Lower leg skin (tissue), 3 donors: Measurements from ENCODE around the gene PHF3.

ENCODE experiments used
- CTCF ChIP-seq, 3 donors: fragments of 450-650 bp; IDR thresholded peaks; one replicate each; pipeline ENCODE4 v1.5.1; 2016; ENCODE audit warnings: antibody characterized with exemption in 3 of 3, mild to moderate bottlenecking in 3 of 3, moderate library complexity in 2 of 3
- POLR2A ChIP-seq, 2 donors: fragments of 450-650 bp; IDR thresholded peaks; one replicate each; pipeline ENCODE4 v1.6.1; 2016 to 2017; ENCODE audit warnings: antibody characterized with exemption in 2 of 2, mild to moderate bottlenecking in 1 of 2, moderate library complexity in 1 of 2

- TF ChIP-seq POLR2A (IDR thresholded peaks at IDR 0.05) = no peak
- TF ChIP-seq CTCF (IDR thresholded peaks at IDR 0.05) = no peak
Measured at GRCh38 chr6:63649269-63649668, 13.7 kb downstream of the PHF3 start.
